ENCODE data around the gene MTNR1B. TPM values are rescaled to one million over a fixed set of nuclear protein-coding genes. Genes with fewer than 3 reads are reported as not detected.

MTNR1B gene
- total RNA-seq, 1 donor from 2014 or later, result not detected

GRCh38 chr11:92981508-92982043 is 12.1 kb downstream of the MTNR1B start:
- no peak overlapping the region for H3K27ac Mint-ChIP-seq
- H3K9me3 Mint-ChIP-seq, result no peaks in the 10 kb centered on the region
- H3K27me3 Mint-ChIP-seq (ENCODE audit: low read depth), result no peaks in the 10 kb centered on the region
- no peak for DNase-seq (ENCODE audit: low spot score)
- H3K36me3 Mint-ChIP-seq (ENCODE audit: low read depth), result no peaks in the 10 kb centered on the region
- H3K4me3 Mint-ChIP-seq (ENCODE audit: low read depth), result no peak overlapping the region
- no peaks in the 10 kb centered on the region for H3K4me1 Mint-ChIP-seq (ENCODE audit: low read depth)
- intact Hi-C loops (cut with micrococcal nuclease), result no loop called here

DNA sequence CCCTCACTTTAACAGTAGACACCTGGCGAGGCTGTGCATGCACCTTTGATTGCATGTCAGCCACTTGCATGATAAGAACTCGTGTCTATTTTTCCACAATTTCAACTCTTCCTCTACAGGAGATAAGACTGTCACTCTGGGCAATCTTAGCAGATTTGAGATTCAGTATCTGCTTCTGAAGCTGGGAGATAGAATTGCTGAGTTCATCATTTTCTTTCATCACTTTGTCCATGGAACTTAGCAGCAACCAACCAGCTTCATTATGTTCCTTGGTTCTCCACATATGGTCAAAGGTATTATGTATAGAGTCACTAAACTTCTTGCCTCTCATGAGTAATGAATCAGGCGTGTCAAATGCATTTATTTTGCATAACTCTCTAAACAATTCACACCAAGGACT is 17.1 kb downstream of the MTNR1B start:
- H3K4me1 Mint-ChIP-seq (ENCODE audit: low read depth), result no peaks in the 10 kb centered on the region
- no peak overlapping the region for H3K27ac Mint-ChIP-seq
- intact Hi-C loops (cut with micrococcal nuclease), result no loop called here
- no peaks in the 10 kb centered on the region for H3K9me3 Mint-ChIP-seq
- no peak for DNase-seq (ENCODE audit: low spot score)
- no peaks in the 10 kb centered on the region for H3K27me3 Mint-ChIP-seq (ENCODE audit: low read depth)
- H3K4me3 Mint-ChIP-seq (ENCODE audit: low read depth), result no peak overlapping the region
- H3K36me3 Mint-ChIP-seq (ENCODE audit: low read depth), result no peaks in the 10 kb centered on the region

DNA sequence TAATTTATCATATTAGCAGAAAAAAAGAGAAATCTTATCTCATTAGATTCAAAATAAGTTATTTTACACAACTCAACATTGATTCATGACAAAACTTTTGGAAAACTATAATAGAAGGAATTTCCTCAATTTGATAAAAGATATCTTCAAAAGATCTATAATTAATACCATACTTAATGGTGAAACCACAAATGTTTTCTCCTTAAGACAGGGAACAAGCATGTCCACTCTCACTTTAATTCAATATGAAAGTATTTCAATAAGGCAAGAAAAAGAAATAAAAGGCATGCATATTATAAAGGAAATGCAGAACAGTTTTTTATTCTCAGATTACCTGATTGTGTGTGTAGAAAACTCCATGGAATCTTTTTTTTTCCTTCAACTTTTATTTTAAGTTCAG is 23.6 kb downstream of the MTNR1B start:
- no peak for DNase-seq (ENCODE audit: low spot score)
- intact Hi-C loops (cut with micrococcal nuclease), result no loop called here

DNA sequence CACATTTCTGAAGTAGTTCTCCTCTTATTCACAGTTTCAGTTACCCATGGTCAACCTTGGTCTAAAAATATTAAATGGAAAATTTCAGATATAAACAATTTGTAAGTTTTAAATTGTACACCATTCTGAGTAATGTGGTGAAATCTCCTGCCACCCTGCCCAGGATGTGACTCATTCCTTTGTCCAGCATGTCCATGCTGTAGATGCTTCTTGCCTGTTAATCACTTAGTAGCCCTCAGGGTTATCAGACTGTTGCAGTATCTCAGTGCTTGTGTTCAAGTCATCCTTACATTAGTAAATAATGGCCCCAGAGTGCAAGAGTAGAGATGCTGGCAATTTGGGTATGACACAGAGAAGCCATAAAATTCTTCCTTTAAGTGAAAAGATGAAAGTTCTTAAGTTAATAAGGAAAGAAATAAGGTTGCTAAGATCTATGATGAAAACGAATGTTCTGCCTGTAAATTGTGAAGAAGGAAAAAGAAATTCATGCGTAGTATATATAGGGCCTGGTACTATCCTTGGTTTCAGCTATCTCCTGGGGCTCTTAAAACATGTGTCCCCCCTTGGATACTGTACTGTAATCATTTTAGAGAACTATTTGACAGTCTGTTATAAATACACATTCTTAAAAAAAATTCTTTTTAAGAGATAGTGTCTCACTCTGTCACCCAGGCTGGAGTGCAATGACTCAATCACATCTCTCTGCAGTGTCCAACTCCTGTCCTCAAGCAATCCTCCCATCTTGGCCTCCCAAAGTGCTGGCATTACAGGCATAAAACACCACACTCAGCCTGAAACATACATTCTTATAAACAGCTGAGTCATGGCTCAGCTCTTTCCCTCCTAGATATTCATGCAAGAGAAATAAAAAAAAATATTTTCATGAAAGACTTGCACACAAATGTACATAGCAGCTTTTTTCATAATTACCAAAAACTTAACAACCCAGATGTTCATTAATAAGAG is 31.3 kb downstream of the MTNR1B start:
- H3K9me3 Mint-ChIP-seq, result no peaks in the 10 kb centered on the region
- no peak overlapping the region for H3K27ac Mint-ChIP-seq
- H3K36me3 Mint-ChIP-seq (ENCODE audit: low read depth), result no peaks in the 10 kb centered on the region
- no peaks in the 10 kb centered on the region for H3K4me1 Mint-ChIP-seq (ENCODE audit: low read depth)
- H3K27me3 Mint-ChIP-seq (ENCODE audit: low read depth), result no peaks in the 10 kb centered on the region
- no peak overlapping the region for H3K4me3 Mint-ChIP-seq (ENCODE audit: low read depth)
- DNase-seq (ENCODE audit: low spot score), result no peak
- intact Hi-C loops (cut with micrococcal nuclease), result no loop called here

More for the DNA sequence above, 23.6 kb downstream of the MTNR1B start:
- Mint-ChIP-seq H3K9me3 (no peaks in the 10 kb centered on the region), H3K4me1 (ENCODE audit: low read depth) (no peaks in the 10 kb centered on the region), H3K27ac (no peak overlapping the region), H3K4me3 (ENCODE audit: low read depth) (no peak overlapping the region), H3K27me3 (ENCODE audit: low read depth) (no peaks in the 10 kb centered on the region), H3K36me3 (ENCODE audit: low read depth) (no peaks in the 10 kb centered on the region)

- Mint-ChIP-seq H3K4me3 (ENCODE audit: low read depth) (no peak overlapping the region), H3K9me3 (no peaks in the 10 kb centered on the region), H3K27me3 (ENCODE audit: low read depth) (no peaks in the 10 kb centered on the region), H3K4me1 (ENCODE audit: low read depth) (no peaks in the 10 kb centered on the region), H3K27ac (no peak overlapping the region), H3K36me3 (ENCODE audit: low read depth) (no peaks in the 10 kb centered on the region)
- intact Hi-C loops (cut with micrococcal nuclease), result no loop called here
- DNase-seq (ENCODE audit: low spot score), result no peak
These were observed 32.4 kb downstream of the MTNR1B start for GRCh38 chr11:93001806-93002205.

GRCh38 chr11:93002380-93002779 is 32.9 kb downstream of the MTNR1B start:
- Mint-ChIP-seq H3K36me3 (ENCODE audit: low read depth) (no peaks in the 10 kb centered on the region), H3K4me3 (ENCODE audit: low read depth) (no peak overlapping the region), H3K4me1 (ENCODE audit: low read depth) (no peaks in the 10 kb centered on the region), H3K27me3 (ENCODE audit: low read depth) (no peaks in the 10 kb centered on the region), H3K9me3 (no peaks in the 10 kb centered on the region), H3K27ac (no peak overlapping the region)
- no peak for DNase-seq (ENCODE audit: low spot score)
- intact Hi-C loops (cut with micrococcal nuclease), result no loop called here

DNA sequence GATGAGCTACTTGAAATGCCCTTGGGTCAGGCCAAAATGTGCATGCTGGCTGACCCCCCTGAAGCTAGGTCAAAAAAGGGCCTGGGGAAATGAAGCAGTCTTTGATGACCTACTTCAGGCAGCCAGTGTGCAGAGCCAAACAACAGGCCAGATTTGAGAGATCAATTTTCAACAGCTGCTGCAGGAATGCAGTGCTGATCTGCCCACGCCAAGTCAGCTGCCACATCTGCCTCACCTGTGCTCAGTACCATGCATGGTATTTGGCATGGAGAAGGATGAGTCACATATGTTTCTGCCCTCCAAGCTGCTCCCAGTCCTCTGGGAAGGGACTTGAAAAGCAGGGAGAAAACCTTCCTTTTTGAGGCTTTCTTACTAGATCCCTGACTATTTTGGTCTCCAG is 35.8 kb downstream of the MTNR1B start:
- Mint-ChIP-seq H3K4me3 (ENCODE audit: low read depth) (no peak overlapping the region), H3K36me3 (ENCODE audit: low read depth) (no peaks in the 10 kb centered on the region), H3K9me3 (no peaks in the 10 kb centered on the region), H3K27ac (no peak overlapping the region), H3K4me1 (ENCODE audit: low read depth) (no peaks in the 10 kb centered on the region), H3K27me3 (ENCODE audit: low read depth) (no peaks in the 10 kb centered on the region)
- intact Hi-C loops (cut with micrococcal nuclease), result no loop called here
- no peak for DNase-seq (ENCODE audit: low spot score)

GRCh38 chr11:93013646-93014045 is 44.2 kb downstream of the MTNR1B start:
- no peaks in the 10 kb centered on the region for H3K4me1 Mint-ChIP-seq (ENCODE audit: low read depth)
- H3K9me3 Mint-ChIP-seq, result no peaks in the 10 kb centered on the region
- no peak overlapping the region for H3K27ac Mint-ChIP-seq
- no peaks in the 10 kb centered on the region for H3K36me3 Mint-ChIP-seq (ENCODE audit: low read depth)
- intact Hi-C loops (cut with micrococcal nuclease), result no loop called here
- no peak overlapping the region for H3K4me3 Mint-ChIP-seq (ENCODE audit: low read depth)
- H3K27me3 Mint-ChIP-seq (ENCODE audit: low read depth), result no peaks in the 10 kb centered on the region
- no peak for DNase-seq (ENCODE audit: low spot score)

GRCh38 chr11:93016595-93016994 is 47.1 kb downstream of the MTNR1B start:
- no peak for DNase-seq (ENCODE audit: low spot score)
- intact Hi-C loops (cut with micrococcal nuclease), result no loop called here
- H3K4me1 Mint-ChIP-seq (ENCODE audit: low read depth), result no peaks in the 10 kb centered on the region
- H3K4me3 Mint-ChIP-seq (ENCODE audit: low read depth), result no peak overlapping the region
- H3K9me3 Mint-ChIP-seq, result no peaks in the 10 kb centered on the region
- H3K27me3 Mint-ChIP-seq (ENCODE audit: low read depth), result no peaks in the 10 kb centered on the region
- H3K27ac Mint-ChIP-seq, result no peak overlapping the region
- no peaks in the 10 kb centered on the region for H3K36me3 Mint-ChIP-seq (ENCODE audit: low read depth)

DNA sequence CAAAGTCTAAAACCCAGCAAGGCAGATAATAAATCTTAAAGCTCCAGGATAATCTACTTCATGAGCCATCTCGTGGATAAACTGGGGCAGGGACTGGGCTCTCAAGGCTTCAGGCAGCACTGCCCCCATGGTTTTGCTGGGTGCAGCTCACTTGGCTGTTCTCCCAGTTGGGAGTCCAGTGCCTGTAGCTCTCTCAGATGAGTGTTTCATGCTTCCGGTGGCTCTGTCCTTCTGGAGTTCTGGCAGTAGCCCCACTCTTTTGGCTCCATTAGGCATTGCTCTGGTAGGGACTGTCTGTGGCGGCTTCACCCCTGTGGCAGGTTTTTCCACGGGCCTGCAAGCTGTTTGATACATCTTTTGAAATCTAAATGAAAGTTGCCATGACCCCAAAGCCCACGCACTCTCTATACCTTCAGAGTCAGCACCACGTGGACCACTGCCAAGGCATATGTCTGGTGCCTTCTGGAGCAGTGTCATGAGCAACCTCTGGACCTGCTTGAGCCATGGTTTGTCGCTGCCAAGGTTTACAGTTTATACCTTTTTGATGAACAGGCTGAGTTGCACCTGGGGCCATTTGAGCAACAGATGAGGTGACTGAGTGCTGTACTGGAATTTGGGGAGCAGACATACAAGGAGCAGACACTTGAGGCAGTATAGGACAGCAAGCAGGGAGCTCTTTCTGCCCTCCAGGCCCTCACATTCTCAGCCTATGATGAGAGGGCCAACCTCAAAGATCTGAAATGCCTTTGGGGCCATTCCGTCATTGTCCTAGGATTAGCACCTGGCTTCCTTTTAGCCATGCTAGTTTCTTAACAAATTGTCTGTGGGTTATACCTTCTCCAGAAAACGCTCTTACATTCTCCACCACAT is 48.6 kb downstream of the MTNR1B start:
- no peaks in the 10 kb centered on the region for H3K9me3 Mint-ChIP-seq
- no peaks in the 10 kb centered on the region for H3K36me3 Mint-ChIP-seq (ENCODE audit: low read depth)
- no peaks in the 10 kb centered on the region for H3K27me3 Mint-ChIP-seq (ENCODE audit: low read depth)
- intact Hi-C loops (cut with micrococcal nuclease), result no loop called here
- no peak overlapping the region for H3K4me3 Mint-ChIP-seq (ENCODE audit: low read depth)
- no peaks in the 10 kb centered on the region for H3K4me1 Mint-ChIP-seq (ENCODE audit: low read depth)
- H3K27ac Mint-ChIP-seq, result no peak overlapping the region
- no peak for DNase-seq (ENCODE audit: low spot score)

GRCh38 chr11:93020248-93021046 is 51.0 kb downstream of the MTNR1B start:
- no peak for DNase-seq (ENCODE audit: low spot score)
- Mint-ChIP-seq H3K27me3 (ENCODE audit: low read depth) (no peaks in the 10 kb centered on the region), H3K9me3 (no peaks in the 10 kb centered on the region), H3K36me3 (ENCODE audit: low read depth) (no peaks in the 10 kb centered on the region), H3K27ac (no peak overlapping the region), H3K4me3 (ENCODE audit: low read depth) (no peak overlapping the region), H3K4me1 (ENCODE audit: low read depth) (no peaks in the 10 kb centered on the region)
- intact Hi-C loops (cut with micrococcal nuclease), result no loop called here

DNA sequence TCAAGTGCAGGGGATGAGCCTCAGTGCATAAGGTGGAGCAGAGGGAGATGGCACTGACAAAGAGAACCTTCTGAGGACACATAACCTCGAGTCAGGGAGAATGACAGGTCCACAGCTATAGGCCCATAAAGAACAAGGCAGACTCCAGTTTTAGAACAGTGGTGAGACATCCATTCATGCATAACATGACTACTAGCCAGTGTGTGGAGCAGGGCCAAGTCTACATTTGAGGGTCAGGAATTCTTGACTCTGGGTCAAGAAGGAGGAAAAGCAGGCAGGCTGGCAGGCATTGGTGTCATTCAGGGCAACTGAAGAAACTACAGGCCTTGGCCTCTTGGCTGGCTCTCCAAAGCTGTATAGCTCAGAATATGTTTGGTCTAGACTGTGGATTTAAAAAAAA is 54.9 kb downstream of the MTNR1B start:
- no peak overlapping the region for H3K4me3 Mint-ChIP-seq (ENCODE audit: low read depth)
- no peaks in the 10 kb centered on the region for H3K36me3 Mint-ChIP-seq (ENCODE audit: low read depth)
- intact Hi-C loops (cut with micrococcal nuclease), result no loop called here

More for the DNA sequence above, 54.9 kb downstream of the MTNR1B start:
- Mint-ChIP-seq H3K27ac (no peak overlapping the region), H3K9me3 (no peaks in the 10 kb centered on the region), H3K27me3 (ENCODE audit: low read depth) (no peaks in the 10 kb centered on the region), H3K4me1 (ENCODE audit: low read depth) (no peaks in the 10 kb centered on the region)
- no peak for DNase-seq (ENCODE audit: low spot score)

Measured in activated T-helper 2 cell treated with anti-CD3 and anti-CD28 coated beads, Interferon-gamma antibody, Interleukin-2, Interleukin-4, amounts not matched to agents 10 μg/mL and 5 μg/mL and 100 μg/mL, durations not matched to agents 14 hours and 24 hours and 36 hours (primary cell).